Activated CD4-positive, alpha-beta T cell treated with anti-CD3 and anti-CD28 coated beads, Interleukin-2, amount 10 ng/mL, durations not matched to agents 24 days and 14 days (primary cell): ENCODE data around the gene ELOVL3. TPM values are rescaled to one million over a fixed set of nuclear protein-coding genes. Genes with fewer than 3 reads are reported as not detected.
A peak's percentile ranks its signal among the peaks of the same experiment; 100 is the strongest.
"Not testable (repeated sequence)": the region's sequence is repeated elsewhere in the genome, so short reads cannot be mapped to it uniquely, and the experiment has no call there.

ENCODE experiments used
- DNase-seq: peaks from one replicate; pipeline ENCODE4 v3.0.0; 2022
- H3K27ac Mint-ChIP-seq: one replicate; pipeline ENCODE4 v1.8.0; 2022; ENCODE audit warnings: mild to moderate bottlenecking, mixed read lengths
- H3K27me3 Mint-ChIP-seq: one replicate; pipeline ENCODE4 v1.8.0; 2022; ENCODE audit warnings: mixed read lengths
- H3K36me3 Mint-ChIP-seq: one replicate; pipeline ENCODE4 v1.8.0; 2022; ENCODE audit warnings: low read depth, mild to moderate bottlenecking, mixed read lengths
- H3K4me1 Mint-ChIP-seq: one replicate; pipeline ENCODE4 v1.8.0; 2021; ENCODE audit warnings: mixed read lengths
- H3K4me3 Mint-ChIP-seq: one replicate; pipeline ENCODE4 v1.8.0; 2022; ENCODE audit warnings: mild to moderate bottlenecking, moderate library complexity, mixed read lengths
- H3K9me3 Mint-ChIP-seq: one replicate; pipeline ENCODE4 v1.8.0; 2021; ENCODE audit warnings: mixed read lengths
- intact Hi-C: fragments of 100-400 bp; cut with micrococcal nuclease; formaldehyde crosslinking; loops from one replicate; pipeline ENCODE4 v1.15.1; 2023
- total RNA-seq: library from RNA; stranded (reverse); gene quantifications from 2 replicates; pipeline ENCODE4 v1.2.3, GENCODE V29; 2022

Gene ELOVL3
- total RNA-seq, 1 donor from 2014 or later, result not detected

GRCh38 chr10:102247734-102248133 is 21.6 kb downstream of the ELOVL3 start:
- H3K4me1 Mint-ChIP-seq, result peaks cover 35% of the 10 kb centered on the region
- DNase-seq, result no peak
- no peak overlapping the region for H3K27ac Mint-ChIP-seq
- H3K27me3 Mint-ChIP-seq, result no peaks in the 10 kb centered on the region
- H3K36me3 Mint-ChIP-seq, result peaks cover 29% of the 10 kb centered on the region
- intact Hi-C loops, result loop anchor here (1.0 kb wide), 1 partner anchor 38 kb away; no protein-coding TSS in a partner anchor
- peak overlapping the region; percentile 8 for H3K4me3 Mint-ChIP-seq
- no peaks in the 10 kb centered on the region for H3K9me3 Mint-ChIP-seq

DNA sequence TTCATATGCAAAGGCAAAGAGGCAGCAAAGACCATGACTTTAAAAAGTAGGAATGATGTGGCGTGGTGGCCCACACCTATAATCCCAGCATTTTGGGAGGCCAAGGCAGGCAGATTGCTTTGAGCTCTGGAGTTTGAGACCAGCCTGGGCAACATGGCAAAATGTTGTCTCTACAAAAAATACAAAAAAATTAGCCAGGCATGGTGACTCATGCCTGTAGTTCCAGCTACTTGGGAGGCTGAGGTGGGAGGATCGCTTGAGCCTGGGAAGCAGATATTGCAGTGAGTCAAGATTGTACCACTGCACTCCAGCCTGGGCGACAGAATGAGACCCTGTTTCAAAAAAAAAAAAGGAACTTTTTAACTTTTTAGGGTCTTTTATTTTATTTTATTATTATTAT is 26.4 kb downstream of the ELOVL3 start:
- Mint-ChIP-seq H3K36me3 (peaks cover 23% of the 10 kb centered on the region), H3K4me1 (peaks cover 16% of the 10 kb centered on the region)
- H3K4me3 Mint-ChIP-seq, H3K27ac Mint-ChIP-seq, DNase-seq, H3K27me3 Mint-ChIP-seq, H3K9me3 Mint-ChIP-seq, intact Hi-C loops: not testable (repeated sequence)

DNA sequence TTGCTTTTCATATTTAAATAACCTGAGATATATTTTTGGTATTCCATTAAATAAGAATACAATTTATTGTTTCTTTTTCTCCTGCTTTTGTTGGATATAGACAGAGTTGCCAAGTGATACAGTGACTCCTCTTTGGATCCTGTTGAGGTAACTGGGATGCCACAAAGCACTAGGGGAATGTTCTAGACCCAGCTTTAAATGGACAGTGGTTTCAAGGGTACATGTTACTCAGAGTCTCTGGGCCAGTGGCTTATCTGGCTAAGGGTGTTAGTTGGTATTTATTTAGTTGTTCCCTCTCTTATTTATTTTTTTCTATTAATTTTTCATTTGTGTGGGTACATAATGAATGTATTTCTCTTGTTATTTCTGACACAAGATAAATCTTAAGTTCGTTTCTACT is 28.3 kb downstream of the ELOVL3 start:
- no peak overlapping the region for H3K4me3 Mint-ChIP-seq
- H3K4me1 Mint-ChIP-seq, result peaks cover 7% of the 10 kb centered on the region
- no peak for DNase-seq
- peaks cover 15% of the 10 kb centered on the region for H3K36me3 Mint-ChIP-seq
- no peaks in the 10 kb centered on the region for H3K9me3 Mint-ChIP-seq
- H3K27me3 Mint-ChIP-seq, result no peaks in the 10 kb centered on the region
- H3K27ac Mint-ChIP-seq, result no peak overlapping the region
- intact Hi-C loops, result no loop called here

DNA sequence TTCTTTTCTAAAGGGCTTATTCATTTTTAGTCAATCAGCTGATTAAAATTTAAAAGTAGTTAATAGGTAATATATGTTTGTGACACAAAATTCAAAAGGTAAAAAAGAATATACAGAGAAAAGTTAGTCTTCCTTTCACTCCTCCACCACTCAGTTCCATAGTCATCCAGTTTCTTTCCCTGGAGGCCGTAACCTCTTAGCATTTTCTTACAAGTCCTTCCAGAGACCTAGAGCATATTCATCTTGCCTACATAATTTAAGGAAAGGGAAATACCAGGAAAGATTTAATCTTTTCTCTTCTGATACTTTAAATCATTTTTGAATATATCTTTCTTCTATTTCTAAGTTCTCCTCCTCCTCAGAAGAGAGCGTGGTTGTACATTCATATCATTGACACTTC is 29.3 kb downstream of the ELOVL3 start:
- DNase-seq, result no peak
- no peaks in the 10 kb centered on the region for H3K9me3 Mint-ChIP-seq
- H3K36me3 Mint-ChIP-seq, result peaks cover 18% of the 10 kb centered on the region
- no peaks in the 10 kb centered on the region for H3K27me3 Mint-ChIP-seq
- peaks cover 7% of the 10 kb centered on the region for H3K4me1 Mint-ChIP-seq
- H3K27ac Mint-ChIP-seq, result no peak overlapping the region
- no peak overlapping the region for H3K4me3 Mint-ChIP-seq
- intact Hi-C loops, result no loop called here

DNA sequence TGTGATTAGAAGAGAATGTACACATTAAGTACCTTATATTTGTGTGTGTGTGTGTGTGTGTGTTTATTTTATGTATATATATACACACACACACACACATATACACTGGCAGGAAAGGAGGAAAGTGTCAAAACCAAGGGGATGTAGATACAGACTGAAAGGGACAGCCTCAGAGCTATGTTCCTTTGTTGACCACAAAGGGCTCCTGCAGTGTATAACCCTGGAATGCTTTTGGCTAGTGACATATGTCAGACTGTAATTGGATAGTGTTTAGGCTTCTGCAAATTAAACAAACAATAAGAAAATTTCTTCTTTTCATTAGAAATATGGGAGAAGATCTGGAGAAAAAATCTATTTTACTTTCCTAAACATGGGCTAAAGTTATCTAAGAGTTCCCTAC is 35.1 kb downstream of the ELOVL3 start:
- peaks cover 41% of the 10 kb centered on the region for H3K36me3 Mint-ChIP-seq
- DNase-seq, result no peak
- intact Hi-C loops, result no loop called here

GRCh38 chr10:102261842-102262241 is 35.7 kb downstream of the ELOVL3 start:
- Mint-ChIP-seq H3K4me1 (peaks cover 10% of the 10 kb centered on the region), H3K4me3 (no peak overlapping the region), H3K27ac (no peak overlapping the region), H3K27me3 (no peaks in the 10 kb centered on the region), H3K36me3 (peaks cover 41% of the 10 kb centered on the region), H3K9me3 (no peaks in the 10 kb centered on the region)
- intact Hi-C loops, result no loop called here
- DNase-seq, result no peak

More for the DNA sequence above, 35.1 kb downstream of the ELOVL3 start:
- Mint-ChIP-seq H3K4me1 (peaks cover 10% of the 10 kb centered on the region), H3K4me3 (no peak overlapping the region), H3K27me3 (no peaks in the 10 kb centered on the region), H3K9me3 (no peaks in the 10 kb centered on the region), H3K27ac (no peak overlapping the region)

DNA sequence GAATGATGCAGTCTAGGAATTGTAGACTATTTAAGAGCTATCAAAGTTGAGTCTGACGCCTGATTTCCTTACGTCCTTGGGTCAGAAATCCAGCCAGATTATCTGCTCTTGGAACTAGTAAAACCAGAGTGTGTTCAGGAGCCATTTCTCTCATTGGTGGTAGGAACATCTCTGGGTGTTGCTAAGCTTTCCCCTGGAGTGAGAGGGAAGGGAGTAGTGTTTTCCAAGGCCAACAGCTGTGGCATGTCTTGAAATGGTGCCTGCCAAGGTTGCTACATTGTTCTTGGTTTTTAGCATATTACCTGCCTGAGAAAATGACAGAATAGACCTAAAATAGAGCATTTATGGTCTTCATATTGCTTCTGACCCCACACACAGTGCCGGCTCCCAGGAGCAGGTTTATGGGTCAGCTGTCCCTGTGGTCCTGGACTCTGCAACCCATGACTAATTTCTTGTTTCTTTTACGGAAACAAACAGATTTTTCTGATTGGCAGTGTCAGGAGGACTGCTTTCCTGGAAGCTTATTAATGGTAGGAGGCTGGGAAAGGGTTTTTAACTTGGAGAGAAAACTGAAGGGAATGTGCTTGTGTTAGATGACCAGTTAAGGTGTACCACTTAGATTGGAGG is 36.8 kb downstream of the ELOVL3 start:
- peaks cover 45% of the 10 kb centered on the region for H3K36me3 Mint-ChIP-seq
- H3K4me3 Mint-ChIP-seq, result no peak overlapping the region
- intact Hi-C loops, result no loop called here
- no peak for DNase-seq
- H3K9me3 Mint-ChIP-seq, result no peaks in the 10 kb centered on the region
- no peaks in the 10 kb centered on the region for H3K27me3 Mint-ChIP-seq
- no peak overlapping the region for H3K27ac Mint-ChIP-seq
- H3K4me1 Mint-ChIP-seq, result peaks cover 15% of the 10 kb centered on the region

DNA sequence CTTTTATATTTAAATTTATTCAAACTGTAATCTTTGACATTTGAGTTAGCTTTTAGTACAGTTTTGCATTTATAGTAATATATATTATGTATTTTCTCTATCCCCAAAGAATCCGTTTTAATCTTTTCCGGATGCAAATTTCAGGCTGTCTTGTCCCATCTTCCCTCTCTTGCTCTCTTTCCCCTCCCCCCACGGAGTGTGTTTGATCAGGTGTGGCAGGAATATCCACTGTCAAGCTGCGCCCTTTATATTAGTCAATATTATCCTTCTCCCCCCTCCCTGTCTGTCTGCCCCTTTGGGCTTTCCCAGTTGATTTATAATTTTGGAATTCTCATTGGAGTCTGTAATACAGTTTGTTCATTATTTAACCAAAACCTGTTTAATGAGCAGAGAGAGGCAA is 38.3 kb downstream of the ELOVL3 start:
- no peaks in the 10 kb centered on the region for H3K27me3 Mint-ChIP-seq

DNA sequence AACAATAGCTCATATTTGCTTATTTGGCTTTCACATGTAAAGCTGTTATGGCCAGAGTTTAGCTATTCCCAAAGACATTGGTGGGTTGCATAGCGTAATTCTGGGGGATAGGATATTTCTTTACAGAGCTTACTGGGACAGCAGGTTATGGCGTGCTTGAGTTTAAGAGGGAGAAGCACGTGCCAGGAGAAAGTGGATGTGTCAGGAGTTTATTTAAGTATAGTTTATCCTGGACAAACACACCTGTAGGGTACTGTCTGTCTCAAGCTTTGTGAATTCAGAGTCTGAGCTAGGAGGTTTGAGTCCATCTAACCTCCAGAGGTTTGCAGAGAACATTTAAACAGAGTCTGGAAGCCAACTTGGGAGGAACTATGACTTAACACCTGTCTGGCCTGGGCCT is 40.6 kb downstream of the ELOVL3 start:
- Mint-ChIP-seq H3K27ac (no peak overlapping the region), H3K4me3 (no peak overlapping the region), H3K9me3 (no peaks in the 10 kb centered on the region), H3K36me3 (peaks cover 32% of the 10 kb centered on the region), H3K27me3 (no peaks in the 10 kb centered on the region), H3K4me1 (peaks cover 26% of the 10 kb centered on the region)
- DNase-seq, result no peak
- intact Hi-C loops, result no loop called here

More for the DNA sequence above, 38.3 kb downstream of the ELOVL3 start:
- Mint-ChIP-seq H3K4me3 (no peak overlapping the region), H3K36me3 (peaks cover 45% of the 10 kb centered on the region), H3K4me1 (peaks cover 27% of the 10 kb centered on the region), H3K9me3 (no peaks in the 10 kb centered on the region), H3K27ac (no peak overlapping the region)
- intact Hi-C loops, result no loop called here
- no peak for DNase-seq

DNA sequence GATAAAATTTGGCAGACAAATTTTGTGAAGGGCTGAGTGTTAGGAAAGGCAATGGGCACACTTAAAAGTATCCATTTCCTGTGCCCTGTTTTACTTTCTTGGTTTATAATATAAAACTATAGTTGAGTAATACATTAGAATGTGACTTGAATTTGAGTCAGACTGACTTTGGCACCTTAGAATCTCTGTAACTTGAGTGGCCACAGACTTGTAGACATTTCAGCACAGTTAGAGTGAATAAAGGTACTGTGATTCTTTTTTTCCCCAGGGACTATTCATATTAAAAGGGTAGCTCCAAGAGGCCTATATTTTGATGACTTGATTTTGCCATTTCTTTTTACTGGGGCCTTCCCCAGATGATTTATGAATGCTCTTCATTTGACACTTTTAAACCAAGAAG is 41.6 kb downstream of the ELOVL3 start:
- no peaks in the 10 kb centered on the region for H3K9me3 Mint-ChIP-seq
- H3K4me3 Mint-ChIP-seq, result no peak overlapping the region
- peaks cover 30% of the 10 kb centered on the region for H3K4me1 Mint-ChIP-seq
- peaks cover 23% of the 10 kb centered on the region for H3K36me3 Mint-ChIP-seq
- no peak for DNase-seq
- intact Hi-C loops, result loop anchor here (2.0 kb wide), 2 partner anchors 15 to 69 kb away; no protein-coding TSS in a partner anchor
- peak overlapping the region; percentile 88 for H3K27ac Mint-ChIP-seq
- no peaks in the 10 kb centered on the region for H3K27me3 Mint-ChIP-seq

DNA sequence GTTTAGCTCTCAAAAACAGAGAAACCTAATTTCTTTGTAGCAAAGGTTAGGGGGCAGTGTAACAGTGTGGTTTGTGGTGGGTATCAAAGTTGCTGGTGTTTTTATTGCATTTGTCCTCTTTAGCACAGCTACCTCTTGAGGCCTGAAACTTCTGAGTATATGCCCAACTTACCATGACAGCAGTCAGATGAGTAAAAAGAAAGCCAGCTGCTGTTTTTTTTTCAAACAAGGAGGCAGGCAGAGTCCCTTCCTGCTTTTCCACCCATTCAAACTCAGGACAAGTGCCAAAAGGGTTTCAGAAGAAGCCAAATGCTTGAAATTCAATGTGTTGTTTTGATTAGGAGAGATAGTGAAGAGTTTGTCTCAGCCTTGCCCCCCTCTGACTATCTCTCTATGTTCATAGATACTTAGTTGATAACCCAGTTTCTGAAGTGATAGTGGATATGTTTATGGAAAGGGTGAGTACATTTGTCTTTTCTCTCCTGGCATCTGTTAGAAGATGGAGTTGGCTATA is 42.3 kb downstream of the ELOVL3 start:
- Mint-ChIP-seq H3K27ac (peak overlapping the region; percentile 88), H3K4me3 (peak overlapping the region; percentile 5), H3K9me3 (no peaks in the 10 kb centered on the region), H3K4me1 (peaks cover 30% of the 10 kb centered on the region), H3K27me3 (no peaks in the 10 kb centered on the region), H3K36me3 (peaks cover 19% of the 10 kb centered on the region)
- DNase-seq, result no peak
- intact Hi-C loops, result loop anchor here (2.0 kb wide), 2 partner anchors 14 to 68 kb away; no protein-coding TSS in a partner anchor

DNA sequence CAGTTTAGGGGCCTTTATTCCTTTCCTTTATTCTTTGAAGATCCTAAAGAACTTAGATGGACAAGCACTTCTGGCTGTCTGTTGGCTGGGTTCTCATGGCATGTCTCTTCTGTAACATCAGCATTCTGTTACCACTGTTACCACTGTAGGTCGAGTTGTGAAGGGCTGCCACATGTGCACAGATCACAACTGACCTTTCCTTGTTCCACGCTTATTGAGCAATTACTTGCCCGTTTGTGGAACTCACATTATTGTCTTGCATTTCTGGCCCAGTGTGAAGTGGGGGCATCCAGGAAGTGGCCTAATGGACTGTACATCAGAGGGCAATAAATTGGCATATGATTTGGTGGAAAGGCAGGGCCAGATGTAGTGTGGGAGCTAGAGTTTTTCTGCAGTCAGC is 42.9 kb downstream of the ELOVL3 start:
- peaks cover 18% of the 10 kb centered on the region for H3K36me3 Mint-ChIP-seq
- H3K9me3 Mint-ChIP-seq, result no peaks in the 10 kb centered on the region
- no peak for DNase-seq
- H3K27me3 Mint-ChIP-seq, result no peaks in the 10 kb centered on the region
- H3K4me1 Mint-ChIP-seq, result peaks cover 30% of the 10 kb centered on the region
- H3K27ac Mint-ChIP-seq, result peak overlapping the region; percentile 88
- intact Hi-C loops, result loop anchor here (2.0 kb wide), 2 partner anchors 14 to 68 kb away; no protein-coding TSS in a partner anchor
- H3K4me3 Mint-ChIP-seq, result no peak overlapping the region

GRCh38 chr10:102274062-102274461 is 48.0 kb downstream of the ELOVL3 start:
- Mint-ChIP-seq H3K9me3 (no peaks in the 10 kb centered on the region), H3K27ac (no peak overlapping the region), H3K27me3 (no peaks in the 10 kb centered on the region), H3K4me3 (no peak overlapping the region), H3K4me1 (peaks cover 9% of the 10 kb centered on the region), H3K36me3 (peaks cover 15% of the 10 kb centered on the region)
- no peak for DNase-seq
- intact Hi-C loops, result no loop called here

DNA sequence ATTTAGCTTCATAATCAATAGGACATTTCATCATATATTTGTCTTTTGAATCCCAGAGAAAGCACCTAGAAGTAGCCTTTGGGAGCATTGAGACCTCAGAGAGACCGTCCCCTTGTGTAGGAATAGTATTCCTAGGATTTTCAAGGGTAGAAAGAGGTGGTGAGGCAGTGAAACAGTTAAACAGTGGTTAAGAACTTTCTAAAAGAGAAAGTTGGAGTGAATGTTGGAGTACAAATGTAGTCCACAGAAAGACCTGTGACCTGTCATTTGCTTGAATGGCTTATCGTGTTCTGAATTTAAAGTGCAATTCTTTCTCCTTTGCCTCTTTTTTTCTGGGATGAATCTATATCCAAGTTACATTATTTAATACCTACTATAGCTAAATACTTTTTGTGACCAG is 49.2 kb downstream of the ELOVL3 start:
- H3K4me3 Mint-ChIP-seq, result no peak overlapping the region
- H3K27me3 Mint-ChIP-seq, result no peaks in the 10 kb centered on the region
- H3K36me3 Mint-ChIP-seq, result peaks cover 12% of the 10 kb centered on the region
- H3K27ac Mint-ChIP-seq, result no peak overlapping the region
- intact Hi-C loops, result no loop called here
- no peaks in the 10 kb centered on the region for H3K9me3 Mint-ChIP-seq
- H3K4me1 Mint-ChIP-seq, result peaks cover 16% of the 10 kb centered on the region
- no peak for DNase-seq

DNA sequence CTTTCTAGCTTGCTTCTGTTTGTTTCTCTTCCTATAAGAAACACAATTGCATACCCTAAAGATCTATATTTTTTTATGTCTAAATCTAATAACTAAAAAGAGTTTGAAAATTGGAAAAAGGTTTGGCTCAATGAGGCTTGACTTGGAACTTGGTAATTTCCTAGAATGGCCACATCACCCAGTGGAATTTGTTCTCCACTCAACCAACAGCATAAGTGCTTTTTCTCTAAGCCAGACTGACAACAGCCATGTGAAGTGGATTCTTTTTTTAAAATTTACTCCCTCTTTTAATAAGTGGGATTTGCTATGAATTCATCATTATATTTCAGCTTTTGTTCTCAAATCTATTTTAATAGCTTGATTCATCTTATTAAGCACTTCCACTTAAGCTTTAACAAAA is 53.0 kb downstream of the ELOVL3 start:
- Mint-ChIP-seq H3K4me3 (no peak overlapping the region), H3K27ac (no peak overlapping the region), H3K4me1 (peaks cover 38% of the 10 kb centered on the region), H3K27me3 (no peaks in the 10 kb centered on the region), H3K9me3 (no peaks in the 10 kb centered on the region), H3K36me3 (peaks cover 17% of the 10 kb centered on the region)
- DNase-seq, result no peak
- intact Hi-C loops, result no loop called here
